Progenitor cell of endocrine pancreas (in vitro differentiated cells): ENCODE results near the gene FAM169A. TPM values are rescaled to one million over a fixed set of nuclear protein-coding genes. Genes with fewer than 3 reads are reported as not detected.
"Not testable (repeated sequence)": the region's sequence is repeated elsewhere in the genome, so short reads cannot be mapped to it uniquely, and the experiment has no call there.

Experiments used
- DNase-seq: peaks from one replicate; pipeline ENCODE4 v3.0.0; 2021; ENCODE audit warnings: low spot score; ENCODE audit not compliant: unreplicated experiment
- H3K27ac Mint-ChIP-seq: 2 replicates; pipeline ENCODE4 v1.8.0; 2021; ENCODE audit warnings: mild to moderate bottlenecking, moderate library complexity, mixed read lengths
- H3K27me3 Mint-ChIP-seq: 2 replicates; pipeline ENCODE4 v1.8.0; 2021; ENCODE audit warnings: mixed read lengths
- H3K36me3 Mint-ChIP-seq: 2 replicates; pipeline ENCODE4 v1.8.0; 2022; ENCODE audit warnings: mixed read lengths; ENCODE audit not compliant: insufficient read depth
- H3K4me1 Mint-ChIP-seq: 2 replicates; pipeline ENCODE4 v1.8.0; 2021; ENCODE audit warnings: low read depth, mixed read lengths
- H3K4me3 Mint-ChIP-seq: 2 replicates; pipeline ENCODE4 v1.8.0; 2021; ENCODE audit warnings: low read depth, mild to moderate bottlenecking, moderate library complexity, mixed read lengths
- H3K9me3 Mint-ChIP-seq: 2 replicates; pipeline ENCODE4 v1.8.0; 2021; ENCODE audit warnings: low read depth, mixed read lengths
- total RNA-seq: library from RNA; stranded (reverse); gene quantifications from 2 replicates; pipeline ENCODE4 v1.2.1, GENCODE V29; 2021
- TF ChIP-seq, protein P1 (sequence below): fragments of 200-600 bp; sonication (generic); IDR thresholded peaks from one replicate; pipeline ENCODE4 v1.5.0; 2021; ENCODE audit warnings: antibody characterized with exemption, mild to moderate bottlenecking; ENCODE audit not compliant: unreplicated experiment

Gene FAM169A
- total RNA-seq, 1 donor from 2014 or later = 32.4 TPM

DNA sequence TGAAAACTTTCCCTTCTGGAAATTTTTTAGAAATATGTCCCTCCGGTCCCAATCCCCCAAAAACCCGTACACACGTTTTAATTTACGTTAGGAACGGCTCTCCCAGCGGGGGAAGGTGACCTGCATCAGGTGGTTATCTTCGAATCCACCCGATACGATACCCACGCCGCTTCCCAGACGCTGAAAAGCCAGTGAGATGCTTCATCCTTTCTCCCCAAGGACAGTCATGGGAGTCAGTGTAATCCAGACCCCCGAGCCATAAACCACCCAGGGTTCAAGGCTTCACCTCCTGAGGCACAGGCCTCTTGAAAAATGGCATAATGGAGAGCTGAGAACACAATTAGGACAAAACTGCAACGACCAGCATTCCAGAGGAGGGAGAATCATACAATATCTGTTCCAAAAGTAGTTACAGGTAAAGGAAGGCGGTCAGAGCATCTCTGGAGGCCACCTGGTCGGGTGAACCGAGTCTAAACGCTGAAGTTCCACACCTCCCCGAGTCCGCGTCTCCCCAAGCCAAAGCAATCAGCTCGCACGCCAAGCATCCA, 857 bp downstream of the FAM169A start:
- Mint-ChIP-seq H3K36me3 (peaks cover 1% of the 10 kb centered on the region), H3K9me3 (no peaks in the 10 kb centered on the region), H3K27me3 (no peaks in the 10 kb centered on the region), H3K4me3 (peak overlapping the region; percentile 92), H3K4me1 (peaks cover 20% of the 10 kb centered on the region), H3K27ac (peak overlapping the region; percentile 99)
- DNase-seq = no peak
- TF ChIP-seq, protein P1, sequence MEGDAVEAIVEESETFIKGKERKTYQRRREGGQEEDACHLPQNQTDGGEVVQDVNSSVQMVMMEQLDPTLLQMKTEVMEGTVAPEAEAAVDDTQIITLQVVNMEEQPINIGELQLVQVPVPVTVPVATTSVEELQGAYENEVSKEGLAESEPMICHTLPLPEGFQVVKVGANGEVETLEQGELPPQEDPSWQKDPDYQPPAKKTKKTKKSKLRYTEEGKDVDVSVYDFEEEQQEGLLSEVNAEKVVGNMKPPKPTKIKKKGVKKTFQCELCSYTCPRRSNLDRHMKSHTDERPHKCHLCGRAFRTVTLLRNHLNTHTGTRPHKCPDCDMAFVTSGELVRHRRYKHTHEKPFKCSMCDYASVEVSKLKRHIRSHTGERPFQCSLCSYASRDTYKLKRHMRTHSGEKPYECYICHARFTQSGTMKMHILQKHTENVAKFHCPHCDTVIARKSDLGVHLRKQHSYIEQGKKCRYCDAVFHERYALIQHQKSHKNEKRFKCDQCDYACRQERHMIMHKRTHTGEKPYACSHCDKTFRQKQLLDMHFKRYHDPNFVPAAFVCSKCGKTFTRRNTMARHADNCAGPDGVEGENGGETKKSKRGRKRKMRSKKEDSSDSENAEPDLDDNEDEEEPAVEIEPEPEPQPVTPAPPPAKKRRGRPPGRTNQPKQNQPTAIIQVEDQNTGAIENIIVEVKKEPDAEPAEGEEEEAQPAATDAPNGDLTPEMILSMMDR = no peak

DNA sequence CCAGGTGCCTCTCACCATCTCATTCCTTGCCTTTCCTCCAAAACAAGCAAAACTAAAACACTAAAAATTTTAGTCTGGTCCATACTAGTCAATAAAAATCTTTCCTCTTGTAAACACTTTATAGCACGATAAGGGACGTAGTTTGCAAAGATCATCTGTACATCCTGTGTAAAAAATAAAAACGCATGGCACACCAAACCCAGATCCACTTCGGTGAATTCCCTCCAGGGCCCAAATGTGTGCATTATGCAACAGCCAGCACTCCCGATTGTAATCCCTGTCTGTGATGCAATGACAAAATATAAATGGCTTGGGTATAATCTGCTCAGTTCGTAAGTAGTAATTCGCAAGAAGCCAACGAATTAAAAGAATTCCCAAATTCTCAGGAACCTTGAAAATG, 1.4 kb downstream of the FAM169A start:
- Mint-ChIP-seq H3K27ac (peak overlapping the region; percentile 99), H3K4me3 (peak overlapping the region; percentile 92), H3K4me1 (peaks cover 20% of the 10 kb centered on the region), H3K9me3 (no peaks in the 10 kb centered on the region), H3K36me3 (peaks cover 1% of the 10 kb centered on the region), H3K27me3 (no peaks in the 10 kb centered on the region)
- DNase-seq = no peak
- TF ChIP-seq, protein P1 = no peak

DNA sequence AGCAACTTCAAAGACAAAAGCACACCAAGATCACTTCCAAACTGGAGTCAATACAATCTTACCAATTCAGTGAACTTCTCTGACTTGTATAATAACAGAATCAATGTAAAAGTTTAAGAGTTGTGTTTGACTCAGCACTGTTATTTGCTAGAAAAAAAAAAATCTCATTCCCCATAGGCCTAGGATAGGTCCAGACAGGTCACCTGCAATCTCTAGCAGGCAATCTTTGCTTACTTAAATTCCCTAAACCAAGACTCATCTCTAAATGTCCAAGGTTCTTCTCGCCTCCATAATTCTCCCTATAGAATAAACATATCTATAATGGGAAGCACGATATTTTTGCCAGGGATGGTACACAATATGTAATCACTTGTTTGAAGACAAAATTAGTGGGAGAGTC, 2.5 kb downstream of the FAM169A start:
- no peak for DNase-seq
- H3K27me3 Mint-ChIP-seq = no peaks in the 10 kb centered on the region
- peak overlapping the region; percentile 50 for H3K27ac Mint-ChIP-seq
- peak overlapping the region; percentile 51 for H3K4me3 Mint-ChIP-seq
- peaks cover 20% of the 10 kb centered on the region for H3K4me1 Mint-ChIP-seq
- peaks cover 1% of the 10 kb centered on the region for H3K36me3 Mint-ChIP-seq
- H3K9me3 Mint-ChIP-seq = no peaks in the 10 kb centered on the region
- TF ChIP-seq, protein P1 = no peak

DNA sequence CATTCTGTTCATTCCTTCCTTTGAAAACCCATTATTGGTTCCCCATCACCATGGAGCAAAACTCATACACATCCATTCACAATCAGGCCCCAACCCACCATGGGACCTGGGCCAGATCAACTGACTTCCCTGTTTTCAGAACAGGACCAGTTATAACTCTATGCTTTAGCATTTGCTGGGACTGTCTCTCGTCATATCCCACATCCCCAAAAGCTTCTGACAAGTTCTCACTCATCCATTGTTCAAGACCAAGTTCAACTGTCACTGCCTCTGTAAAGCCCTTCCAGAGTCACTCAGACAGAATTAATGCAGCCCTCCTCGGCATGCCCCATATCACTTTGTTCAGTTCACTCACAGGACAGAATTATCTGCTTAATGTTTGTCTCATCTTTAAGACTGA, 4.0 kb downstream of the FAM169A start:
- Mint-ChIP-seq H3K4me3 (no peak overlapping the region), H3K9me3 (no peaks in the 10 kb centered on the region), H3K27me3 (no peaks in the 10 kb centered on the region), H3K27ac (no peak overlapping the region), H3K36me3 (peaks cover 4% of the 10 kb centered on the region), H3K4me1 (peaks cover 20% of the 10 kb centered on the region)
- no peak for DNase-seq
- TF ChIP-seq, protein P1 = no peak

DNA sequence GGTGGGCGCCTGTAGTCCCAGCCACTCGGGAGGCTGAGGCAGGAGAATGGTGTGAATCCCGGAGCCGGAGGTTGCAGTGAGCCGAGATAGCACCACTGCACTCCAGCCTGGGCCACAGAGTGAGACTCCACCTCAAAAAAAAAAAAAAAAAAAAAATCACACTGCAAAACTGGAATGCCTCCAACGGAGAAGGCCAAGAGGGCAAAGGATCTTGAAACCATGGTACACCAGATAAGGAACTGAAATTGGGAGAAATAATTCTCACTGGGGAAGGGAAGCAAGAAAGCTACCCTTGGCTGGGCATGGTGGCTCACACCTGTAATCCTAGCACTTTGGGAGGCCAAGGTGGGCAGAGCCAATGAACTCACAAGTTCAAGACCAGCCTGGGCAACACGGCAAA, 9.2 kb downstream of the FAM169A start:
- not testable (repeated sequence) for H3K27me3 Mint-ChIP-seq, H3K27ac Mint-ChIP-seq
- peaks cover 23% of the 10 kb centered on the region for H3K36me3 Mint-ChIP-seq

DNA sequence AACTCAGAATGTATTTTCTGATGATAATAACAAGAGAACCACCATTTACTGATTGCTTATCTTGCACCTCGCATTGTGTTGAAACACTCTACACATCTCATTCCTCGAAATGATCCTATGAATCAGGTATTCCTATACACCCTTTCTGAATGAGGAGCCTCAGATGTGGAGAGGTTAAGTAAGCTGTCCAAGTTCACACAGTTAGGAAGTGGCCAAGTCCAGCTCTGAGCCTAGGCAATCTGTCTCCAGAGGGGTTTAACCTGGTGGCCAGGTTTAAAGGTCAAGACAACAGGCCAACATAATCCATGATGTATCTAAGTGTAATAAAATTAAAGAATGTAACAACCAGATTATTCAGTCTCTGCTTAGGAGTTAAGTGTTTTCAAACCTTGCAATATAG, 12.9 kb downstream of the FAM169A start:
- Mint-ChIP-seq H3K4me1 (peaks cover 7% of the 10 kb centered on the region), H3K4me3 (no peak overlapping the region), H3K9me3 (peaks cover 19% of the 10 kb centered on the region), H3K27me3 (no peaks in the 10 kb centered on the region), H3K36me3 (peaks cover 23% of the 10 kb centered on the region), H3K27ac (no peak overlapping the region)
- TF ChIP-seq, protein P1 = no peak
- DNase-seq = no peak

More for the DNA sequence above, 9.2 kb downstream of the FAM169A start:
- not testable (repeated sequence) for H3K4me1 Mint-ChIP-seq, DNase-seq, H3K4me3 Mint-ChIP-seq
- H3K9me3 Mint-ChIP-seq = peaks cover 19% of the 10 kb centered on the region
